K562 (cell line): ENCODE measurements around the gene AIF1. TPM values are rescaled to one million over a fixed set of nuclear protein-coding genes. Genes with fewer than 3 reads are reported as not detected.
A peak's percentile ranks its signal among the peaks of the same experiment; 100 is the strongest.

Source experiments
- ASH1L ChIP-seq: fragments of 450-650 bp; IDR thresholded peaks from 2 replicates; pipeline ENCODE4 v1.6.1; 2018; ENCODE audit warnings: borderline replicate concordance, mild to moderate bottlenecking, low read depth; ENCODE audit not compliant: partially characterized antibody
- CREB3 ChIP-seq: fragments of 450-650 bp; conservative IDR thresholded peaks from 2 replicates; pipeline ENCODE4 v1.6.1; 2016; ENCODE audit warnings: missing genetic modification characterization, low read depth, mild to moderate bottlenecking, missing compliant biosample characterization, moderate library complexity
- CREB5 ChIP-seq: fragments of 250-450 bp; sonication (Bioruptor Pico); IDR thresholded peaks from 2 replicates; pipeline ENCODE4 v1.5.0; 2020; ENCODE audit warnings: mild to moderate bottlenecking
- DLX4 ChIP-seq: fragments of 250-450 bp; sonication (Bioruptor Pico); IDR thresholded peaks from 2 replicates; pipeline ENCODE4 v1.6.1; 2021; ENCODE audit warnings: mild to moderate bottlenecking
- ETS1 ChIP-seq: conservative IDR thresholded peaks from 2 replicates; pipeline ENCODE4 v1.6.1; 2011; ENCODE audit warnings: low read depth, mild to moderate bottlenecking, low read length; ENCODE audit not compliant: control insufficient read depth
- FOXA3 ChIP-seq, 2 experiments: fragments of 450-650 bp in 1 of 2; sonication (generic) in 1 of 2; formaldehyde crosslinking; IDR thresholded peaks in 1 of 2; conservative IDR thresholded peaks in 1 of 2; 2 replicates each; pipeline versions ENCODE4 v1.4.0 to v1.8.0; 2020 to 2022; ENCODE audit warnings: mild to moderate bottlenecking in 2 of 2, missing genetic modification reagents in 1 of 2
- LEF1 ChIP-seq: fragments of 450-650 bp; IDR thresholded peaks from 2 replicates; pipeline ENCODE4 v1.6.1; 2016; ENCODE audit warnings: mild to moderate bottlenecking
- MXD1 ChIP-seq: fragments of 250-450 bp; sonication (Bioruptor Pico); IDR thresholded peaks from 2 replicates; pipeline ENCODE4 v1.8.0; 2021; ENCODE audit warnings: borderline replicate concordance, mild to moderate bottlenecking, moderate library complexity; ENCODE audit not compliant: poor library complexity, severe bottlenecking
- PTRF ChIP-seq: fragments of 450-650 bp; IDR thresholded peaks from 2 replicates; pipeline ENCODE4 v1.6.1; 2016; ENCODE audit warnings: mild to moderate bottlenecking, missing genetic modification characterization, missing compliant biosample characterization
- SRSF9 ChIP-seq: fragments of 200-400 bp; formaldehyde crosslinking; IDR thresholded peaks from 2 replicates; pipeline ENCODE4 v1.6.1; 2017; ENCODE audit warnings: low read depth, low read length, borderline replicate concordance
- STAG1 ChIP-seq: sonication (generic); formaldehyde crosslinking; IDR thresholded peaks from 2 replicates; pipeline ENCODE4 v1.5.0; 2020; ENCODE audit warnings: missing genetic modification reagents, borderline replicate concordance
- TCFL5 ChIP-seq: fragments of 250-450 bp; sonication (Bioruptor Pico); conservative IDR thresholded peaks from 2 replicates; pipeline ENCODE4 v1.6.1; 2021; ENCODE audit warnings: mild to moderate bottlenecking, moderate library complexity, matching md5 sums
- THRA ChIP-seq: fragments of 450-650 bp; IDR thresholded peaks from 2 replicates; pipeline ENCODE4 v1.6.1; 2017; ENCODE audit warnings: mild to moderate bottlenecking, moderate library complexity
- U2AF2 ChIP-seq: fragments of 200-400 bp; formaldehyde crosslinking; optimal IDR thresholded peaks from 2 replicates; pipeline ENCODE3; 2017; ENCODE audit warnings: low read depth, mild to moderate bottlenecking, low read length
- ZBTB8A ChIP-seq: fragments of 450-650 bp; IDR thresholded peaks from 2 replicates; pipeline ENCODE4 v1.6.1; 2018; ENCODE audit warnings: mild to moderate bottlenecking, moderate library complexity; ENCODE audit not compliant: partially characterized antibody
- ZNF263 ChIP-seq: sonication (generic); formaldehyde crosslinking; IDR thresholded peaks from 2 replicates; pipeline ENCODE4 v1.8.0; 2022; ENCODE audit warnings: mild to moderate bottlenecking, missing genetic modification reagents, borderline replicate concordance
- ZNF3 ChIP-seq: fragments of 250-450 bp; sonication (Bioruptor Pico); IDR thresholded peaks from 2 replicates; pipeline ENCODE4 v1.5.0; 2021; ENCODE audit warnings: mild to moderate bottlenecking, moderate library complexity
- ZNF445 ChIP-seq: fragments of 250-450 bp; sonication (Bioruptor Pico); IDR thresholded peaks from 2 replicates; pipeline ENCODE4 v1.4.0; 2020; ENCODE audit warnings: low read depth, mild to moderate bottlenecking, moderate library complexity
- ZNF644 ChIP-seq: fragments of 200-800 bp; sonication (Bioruptor generic); IDR thresholded peaks from 2 replicates; pipeline ENCODE4 v1.6.1; 2016; ENCODE audit warnings: low read depth, missing genetic modification characterization, missing compliant biosample characterization
- polyA plus RNA-seq, 8 experiments: library from polyadenylated mRNA; depleted of rRNA in 4 of 8; stranded (reverse) in 5 of 8; unstranded in 3 of 8; fragments of >200 nt; fragmentation: Nextera tagmentation in 2 of 8; fragmentation: Illumina TruSeq in 1 of 8; extraction: Ambion mirVana in 2 of 8; extraction: Trizol in 1 of 8; gene quantifications; 2 replicates each; pipeline versions ENCODE4 v1.2.1 to v1.2.3, GENCODE V29; 2011 to 2014; ENCODE audit warnings: inconsistent platforms in 1 of 8, missing spikeins in 1 of 8
- total RNA-seq, 7 experiments: library from RNA; depleted of rRNA in 6 of 7; stranded (reverse); fragments of >200 nt in 6 of 7; fragmentation: Illumina TruSeq in 2 of 7; extraction: Trizol in 2 of 7; gene quantifications; 2 replicates each; pipeline versions ENCODE4 v1.2.1 to v1.2.3, GENCODE V29; 2011 to 2021; ENCODE audit warnings: low replicate concordance in 1 of 7

The AIF1 gene
- total and polyA plus RNA-seq, 9 of the 15 experiments (the other 6 are each of a cell fraction or from before 2014, with no cell fraction given) = 9.4 to 33.4 (median 19.4) TPM

GRCh38 chr6:31620586-31621319 lies 5.7 kb downstream of the AIF1 start, which contains the start of gene PRRC2A (continued):
- TF ChIP-seq FOXA3 (CRISPR knock-in tag; conservative IDR thresholded peaks at IDR 0.05 in 1 of 2, IDR thresholded peaks at IDR 0.05 in 1 of 2) = peak in 1 of 2 experiments; percentile 40; a peak in 1 of 4 replicates
- TF ChIP-seq CREB5 = no peak
- TF ChIP-seq ASH1L = no peak
- TF ChIP-seq STAG1 (CRISPR knock-in tag) = peak; percentile 18; the same call in 1 of the 2 replicates
- TF ChIP-seq ZNF644 (tag) = peak; percentile 29; the same call in 1 of the 2 replicates
- TF ChIP-seq PTRF (tag) = no peak
- TF ChIP-seq ZNF263 (CRISPR knock-in tag) = peak; percentile 57; the same call in 1 of the 2 replicates
- TF ChIP-seq MXD1 = peak; percentile 35
- TF ChIP-seq ETS1 = peak; percentile 87
- no peak for TF ChIP-seq ZBTB8A
- no peak for TF ChIP-seq DLX4 (CRISPR knock-in tag)
- TF ChIP-seq LEF1 = no peak
- no peak for TF ChIP-seq THRA
- no peak for TF ChIP-seq SRSF9
- TF ChIP-seq ZNF3 (CRISPR knock-in tag) = no peak
- no peak for TF ChIP-seq ZNF445 (CRISPR knock-in tag)
- TF ChIP-seq U2AF2 = no peak
- no peak for TF ChIP-seq TCFL5 (CRISPR knock-in tag)
- no peak for TF ChIP-seq CREB3 (tag)
